ENCODE measurements around the gene TCOF1.

Gene TCOF1

DNA sequence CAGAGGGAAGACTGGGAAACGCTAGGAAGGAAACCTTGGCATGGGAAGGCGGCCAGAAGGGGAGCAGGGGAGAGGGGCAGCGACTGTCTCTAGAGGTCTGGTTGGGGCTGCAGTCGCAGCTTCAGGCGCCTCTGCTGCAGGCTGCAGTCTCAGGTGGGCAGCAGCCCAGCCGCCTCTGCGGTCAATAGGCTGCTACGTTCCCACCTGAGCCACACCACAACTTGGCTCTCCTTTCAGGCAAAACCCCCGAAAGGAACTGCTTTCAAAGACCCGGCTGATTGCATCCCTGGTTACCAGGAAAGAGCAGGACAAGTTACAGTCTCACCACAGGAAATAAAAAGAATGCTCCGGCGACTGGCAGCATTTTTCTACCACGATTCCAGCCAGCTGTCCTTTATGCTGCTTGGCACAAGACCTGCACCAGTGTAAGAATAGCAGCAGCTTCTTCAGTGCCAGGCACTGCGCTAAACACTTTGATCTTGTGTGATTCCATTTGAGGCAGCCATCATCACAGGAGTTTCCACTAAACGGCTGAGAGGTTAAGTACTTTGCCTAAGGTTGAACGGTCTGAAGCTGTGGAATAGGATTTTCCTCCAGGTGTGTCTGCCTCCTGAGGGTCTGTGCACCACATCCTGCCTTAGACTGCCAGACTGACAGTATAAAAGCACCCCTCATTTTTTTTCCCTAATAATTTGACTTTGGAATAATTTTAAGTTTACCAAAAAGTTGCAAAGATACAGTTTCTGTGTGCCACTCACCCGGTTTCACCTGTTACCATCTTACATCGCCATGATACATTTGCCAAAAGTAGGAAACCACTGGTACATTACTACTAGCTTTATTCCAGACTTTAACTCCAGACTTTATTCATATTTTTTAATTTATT lies 84.6 kb downstream of the TCOF1 start:
- Histone ChIP-seq H3K9me3 (ENCODE audit: control insufficient read depth, low read length) (no peaks in the 10 kb centered on the region), H3K4me3 (ENCODE audit: insufficient read depth, low read depth, low read length) (no peak overlapping the region), H3K36me3 (ENCODE audit: control insufficient read depth, insufficient read depth, low read length) (peaks cover 33% of the 10 kb centered on the region), H3K27ac (ENCODE audit: insufficient read depth, low read depth, low read length, poor library complexity, severe bottlenecking) (peak overlapping the region; percentile 38), H3K4me1 (ENCODE audit: control insufficient read depth, insufficient read depth, low read length) (no peaks in the 10 kb centered on the region), H3K27me3 (ENCODE audit: control insufficient read depth, insufficient read depth, low read length, poor library complexity, severe bottlenecking) (no peaks in the 10 kb centered on the region)
- 73% methylated on average over 18 of the region's 18 CpGs for WGBS, 2 experiments

DNA sequence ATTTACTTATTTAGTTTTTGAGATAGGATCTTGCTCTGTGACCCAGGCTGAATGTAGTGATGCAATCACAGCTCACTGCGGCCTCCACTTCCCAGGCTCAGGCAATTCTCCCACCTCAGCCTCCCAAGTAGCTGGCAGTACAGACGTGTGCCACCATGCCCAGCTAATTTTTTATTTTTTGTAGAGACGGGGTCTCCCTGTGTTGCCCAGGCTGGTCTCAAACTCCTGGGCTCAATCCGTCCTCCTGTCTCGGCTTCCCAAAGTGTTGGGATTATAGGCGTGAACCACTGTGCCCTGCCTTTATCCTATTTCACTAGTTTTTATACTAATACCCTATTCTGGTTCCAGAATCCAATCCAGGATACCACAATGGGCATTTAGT lies 85.2 kb downstream of the TCOF1 start:
- H3K27ac ChIP-seq (ENCODE audit: insufficient read depth, low read depth, low read length, poor library complexity, severe bottlenecking): no peak overlapping the region
- whole genome bisulfite sequencing, 2 experiments: 90 to 93% methylated on average over 6 of the region's 6 CpGs
- H3K27me3 ChIP-seq (ENCODE audit: control insufficient read depth, insufficient read depth, low read length, poor library complexity, severe bottlenecking): no peaks in the 10 kb centered on the region
- no peaks in the 10 kb centered on the region for H3K9me3 ChIP-seq (ENCODE audit: control insufficient read depth, low read length)
- no peaks in the 10 kb centered on the region for H3K4me1 ChIP-seq (ENCODE audit: control insufficient read depth, insufficient read depth, low read length)
- peaks cover 39% of the 10 kb centered on the region for H3K36me3 ChIP-seq (ENCODE audit: control insufficient read depth, insufficient read depth, low read length)
- no peak overlapping the region for H3K4me3 ChIP-seq (ENCODE audit: insufficient read depth, low read depth, low read length)

DNA sequence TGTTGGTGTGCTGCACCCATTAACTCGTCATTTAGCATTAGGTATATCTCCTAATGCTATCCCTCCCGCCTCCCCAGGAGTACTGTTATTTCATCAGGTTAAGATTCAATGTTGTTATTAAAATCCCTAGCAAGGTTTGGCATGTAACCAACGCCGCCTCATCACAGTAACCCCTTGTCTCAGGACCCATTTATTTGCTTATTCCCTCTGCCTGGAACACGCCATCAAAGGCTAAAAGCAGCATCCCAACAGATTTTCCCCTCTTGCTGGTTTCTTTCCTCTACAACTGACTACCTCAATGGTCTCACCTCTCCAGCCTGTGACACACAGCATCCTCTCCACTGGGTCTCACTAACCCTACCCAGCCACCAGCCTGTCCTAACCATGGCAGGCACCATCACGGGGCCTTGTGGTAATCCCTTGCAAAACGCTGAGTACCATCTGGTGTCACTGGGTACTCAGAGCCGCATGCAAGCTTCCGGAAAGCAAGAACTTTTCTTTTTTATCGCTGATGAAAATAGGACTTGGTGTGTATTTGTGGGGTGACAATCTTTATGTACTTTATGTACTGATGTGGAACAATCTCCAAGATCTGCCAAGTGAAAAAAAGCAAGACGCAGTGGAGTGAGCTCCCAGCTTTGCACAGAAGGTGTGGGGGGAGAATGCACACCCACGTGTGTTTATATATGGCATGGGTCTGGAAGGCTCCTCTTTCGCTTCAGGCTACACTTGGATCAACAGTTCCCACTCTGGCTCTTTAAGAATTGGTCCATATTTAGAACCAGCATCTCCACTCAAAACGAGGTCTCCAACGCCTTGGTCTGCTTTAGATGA lies 86.0 kb downstream of the TCOF1 start:
- H3K4me1 ChIP-seq (ENCODE audit: control insufficient read depth, insufficient read depth, low read length): peaks cover 6% of the 10 kb centered on the region
- H3K27ac ChIP-seq (ENCODE audit: insufficient read depth, low read depth, low read length, poor library complexity, severe bottlenecking): no peak overlapping the region
- whole genome bisulfite sequencing, 2 experiments: 94% methylated on average over 14 to 15 of the region's 15 CpGs
- peaks cover 42% of the 10 kb centered on the region for H3K36me3 ChIP-seq (ENCODE audit: control insufficient read depth, insufficient read depth, low read length)
- no peaks in the 10 kb centered on the region for H3K27me3 ChIP-seq (ENCODE audit: control insufficient read depth, insufficient read depth, low read length, poor library complexity, severe bottlenecking)
- H3K4me3 ChIP-seq (ENCODE audit: insufficient read depth, low read depth, low read length): no peak overlapping the region
- no peaks in the 10 kb centered on the region for H3K9me3 ChIP-seq (ENCODE audit: control insufficient read depth, low read length)

DNA sequence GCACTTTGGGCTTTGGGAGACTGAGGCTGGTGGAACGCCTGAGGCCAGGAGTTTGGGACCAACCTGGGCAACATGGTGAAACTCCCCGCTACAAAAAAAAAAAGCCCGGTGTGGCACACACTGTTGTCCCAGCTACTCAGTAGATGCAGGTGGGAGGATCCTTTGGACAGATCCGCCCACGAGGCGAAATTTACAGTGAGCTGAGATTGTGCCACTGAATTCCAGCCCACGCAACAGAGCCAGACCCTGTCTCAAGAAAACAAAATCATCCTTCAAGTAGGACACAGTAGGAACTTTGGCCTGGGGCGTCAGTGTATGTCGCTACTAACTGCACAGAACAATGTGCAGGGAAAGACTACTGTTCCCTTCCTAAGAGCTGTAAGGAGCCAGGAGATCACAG lies 87.3 kb downstream of the TCOF1 start:
- WGBS, 2 experiments: 94% methylated on average over 9 of the region's 9 CpGs
- H3K36me3 ChIP-seq (ENCODE audit: control insufficient read depth, insufficient read depth, low read length): peaks cover 42% of the 10 kb centered on the region
- no peaks in the 10 kb centered on the region for H3K27me3 ChIP-seq (ENCODE audit: control insufficient read depth, insufficient read depth, low read length, poor library complexity, severe bottlenecking)
- H3K27ac ChIP-seq (ENCODE audit: insufficient read depth, low read depth, low read length, poor library complexity, severe bottlenecking): no peak overlapping the region
- H3K9me3 ChIP-seq (ENCODE audit: control insufficient read depth, low read length): no peaks in the 10 kb centered on the region
- H3K4me3 ChIP-seq (ENCODE audit: insufficient read depth, low read depth, low read length): no peak overlapping the region
- H3K4me1 ChIP-seq (ENCODE audit: control insufficient read depth, insufficient read depth, low read length): peaks cover 6% of the 10 kb centered on the region

DNA sequence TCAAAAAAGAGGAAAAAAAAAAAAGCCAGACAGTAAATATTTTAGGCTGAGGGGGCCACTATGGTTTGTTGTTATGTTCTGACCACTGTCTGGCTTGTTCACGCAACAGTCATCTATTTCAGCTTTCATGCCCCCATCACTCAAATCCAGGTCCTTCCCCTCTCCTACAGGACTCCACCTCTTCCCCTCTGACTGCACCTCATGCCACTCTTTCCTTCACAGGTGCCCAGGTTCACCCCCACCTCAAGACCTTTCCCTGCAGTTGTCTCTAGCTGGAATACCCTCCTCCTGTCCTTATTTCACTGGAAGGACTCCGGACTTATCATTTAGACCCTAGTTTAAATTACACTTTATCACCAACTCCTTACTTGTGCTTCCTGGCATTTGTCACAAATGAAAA lies 88.6 kb downstream of the TCOF1 start:
- no peak overlapping the region for H3K4me3 ChIP-seq (ENCODE audit: insufficient read depth, low read depth, low read length)
- H3K27ac ChIP-seq (ENCODE audit: insufficient read depth, low read depth, low read length, poor library complexity, severe bottlenecking): no peak overlapping the region
- H3K36me3 ChIP-seq (ENCODE audit: control insufficient read depth, insufficient read depth, low read length): peaks cover 42% of the 10 kb centered on the region
- H3K27me3 ChIP-seq (ENCODE audit: control insufficient read depth, insufficient read depth, low read length, poor library complexity, severe bottlenecking): no peaks in the 10 kb centered on the region
- peaks cover 6% of the 10 kb centered on the region for H3K4me1 ChIP-seq (ENCODE audit: control insufficient read depth, insufficient read depth, low read length)
- WGBS, 2 experiments: 91 to 93% methylated on average over 2 of the region's 2 CpGs
- no peaks in the 10 kb centered on the region for H3K9me3 ChIP-seq (ENCODE audit: control insufficient read depth, low read length)

DNA sequence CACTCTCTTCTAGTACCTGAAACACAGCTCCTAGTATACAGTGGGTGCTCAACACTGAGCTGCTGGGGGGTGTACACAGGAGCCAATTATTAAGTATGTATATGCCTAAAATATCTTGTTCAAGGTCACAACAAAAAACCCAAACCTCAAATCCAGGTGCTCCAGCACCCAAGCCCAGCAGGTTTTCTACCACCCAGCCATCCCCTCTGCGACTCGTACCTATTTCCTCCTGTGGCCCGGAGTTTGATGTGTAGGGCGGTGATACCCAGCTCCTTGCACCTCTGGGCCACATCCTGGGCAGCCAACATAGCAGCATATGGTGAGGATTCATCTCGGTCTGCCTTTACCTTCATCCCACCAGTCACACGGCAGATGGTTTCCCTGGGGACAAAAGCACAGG lies 89.1 kb downstream of the TCOF1 start:
- no peak overlapping the region for H3K27ac ChIP-seq (ENCODE audit: insufficient read depth, low read depth, low read length, poor library complexity, severe bottlenecking)
- H3K4me3 ChIP-seq (ENCODE audit: insufficient read depth, low read depth, low read length): no peak overlapping the region
- WGBS, 2 experiments: 95 to 96% methylated on average over 6 of the region's 6 CpGs
- H3K9me3 ChIP-seq (ENCODE audit: control insufficient read depth, low read length): no peaks in the 10 kb centered on the region
- H3K27me3 ChIP-seq (ENCODE audit: control insufficient read depth, insufficient read depth, low read length, poor library complexity, severe bottlenecking): no peaks in the 10 kb centered on the region
- H3K36me3 ChIP-seq (ENCODE audit: control insufficient read depth, insufficient read depth, low read length): peaks cover 42% of the 10 kb centered on the region
- peaks cover 6% of the 10 kb centered on the region for H3K4me1 ChIP-seq (ENCODE audit: control insufficient read depth, insufficient read depth, low read length)

DNA sequence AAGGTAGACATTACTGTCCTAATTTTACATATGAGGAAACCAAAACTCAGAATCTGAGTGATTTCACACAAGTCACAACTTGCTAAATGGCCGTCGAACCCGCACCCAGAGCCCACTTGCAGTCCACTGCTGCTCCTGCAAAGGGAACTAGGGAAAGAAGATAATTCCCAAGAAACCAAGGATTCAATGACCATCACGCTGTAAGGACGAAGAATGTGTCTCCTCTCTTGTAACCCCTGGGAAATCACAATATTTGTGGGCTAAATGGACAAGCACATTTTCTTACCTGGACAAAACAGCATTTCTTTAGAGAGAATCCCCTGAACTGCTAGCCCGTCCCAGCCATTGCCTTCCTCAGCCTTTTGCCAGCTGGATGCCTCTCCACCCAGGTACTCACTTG lies 89.7 kb downstream of the TCOF1 start:
- 94 to 98% methylated on average over 6 of the region's 6 CpGs for WGBS, 2 experiments
- no peaks in the 10 kb centered on the region for H3K27me3 ChIP-seq (ENCODE audit: control insufficient read depth, insufficient read depth, low read length, poor library complexity, severe bottlenecking)
- no peak overlapping the region for H3K4me3 ChIP-seq (ENCODE audit: insufficient read depth, low read depth, low read length)
- no peaks in the 10 kb centered on the region for H3K9me3 ChIP-seq (ENCODE audit: control insufficient read depth, low read length)
- peaks cover 6% of the 10 kb centered on the region for H3K4me1 ChIP-seq (ENCODE audit: control insufficient read depth, insufficient read depth, low read length)
- H3K36me3 ChIP-seq (ENCODE audit: control insufficient read depth, insufficient read depth, low read length): peaks cover 42% of the 10 kb centered on the region
- H3K27ac ChIP-seq (ENCODE audit: insufficient read depth, low read depth, low read length, poor library complexity, severe bottlenecking): no peak overlapping the region

DNA sequence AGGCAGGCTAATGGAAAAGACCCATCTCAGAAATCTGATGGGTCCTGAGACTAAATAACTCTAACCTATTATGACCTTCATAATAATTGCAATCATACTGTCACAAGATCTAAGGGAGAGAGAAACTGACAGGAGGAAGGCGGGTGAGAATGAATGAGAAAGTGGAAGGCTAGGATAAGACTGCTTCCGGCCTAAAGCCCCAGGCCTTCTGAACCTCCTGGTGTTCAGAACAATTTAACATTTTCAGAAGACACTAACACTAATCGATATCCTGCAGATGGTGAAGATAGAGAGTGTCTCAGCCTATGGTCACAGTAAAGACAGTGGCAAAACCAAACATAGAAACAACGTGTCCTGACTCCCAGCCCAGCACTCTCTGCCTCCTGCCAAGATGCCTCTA lies 90.8 kb downstream of the TCOF1 start:
- H3K27ac ChIP-seq (ENCODE audit: insufficient read depth, low read depth, low read length, poor library complexity, severe bottlenecking): peak overlapping the region; percentile 79
- H3K27me3 ChIP-seq (ENCODE audit: control insufficient read depth, insufficient read depth, low read length, poor library complexity, severe bottlenecking): no peaks in the 10 kb centered on the region
- H3K4me1 ChIP-seq (ENCODE audit: control insufficient read depth, insufficient read depth, low read length): peaks cover 6% of the 10 kb centered on the region
- H3K9me3 ChIP-seq (ENCODE audit: control insufficient read depth, low read length): no peaks in the 10 kb centered on the region
- peak overlapping the region; percentile 97 for H3K4me3 ChIP-seq (ENCODE audit: insufficient read depth, low read depth, low read length)
- H3K36me3 ChIP-seq (ENCODE audit: control insufficient read depth, insufficient read depth, low read length): peaks cover 42% of the 10 kb centered on the region
- WGBS, 2 experiments: 37 to 38% methylated on average over 4 of the region's 4 CpGs

DNA sequence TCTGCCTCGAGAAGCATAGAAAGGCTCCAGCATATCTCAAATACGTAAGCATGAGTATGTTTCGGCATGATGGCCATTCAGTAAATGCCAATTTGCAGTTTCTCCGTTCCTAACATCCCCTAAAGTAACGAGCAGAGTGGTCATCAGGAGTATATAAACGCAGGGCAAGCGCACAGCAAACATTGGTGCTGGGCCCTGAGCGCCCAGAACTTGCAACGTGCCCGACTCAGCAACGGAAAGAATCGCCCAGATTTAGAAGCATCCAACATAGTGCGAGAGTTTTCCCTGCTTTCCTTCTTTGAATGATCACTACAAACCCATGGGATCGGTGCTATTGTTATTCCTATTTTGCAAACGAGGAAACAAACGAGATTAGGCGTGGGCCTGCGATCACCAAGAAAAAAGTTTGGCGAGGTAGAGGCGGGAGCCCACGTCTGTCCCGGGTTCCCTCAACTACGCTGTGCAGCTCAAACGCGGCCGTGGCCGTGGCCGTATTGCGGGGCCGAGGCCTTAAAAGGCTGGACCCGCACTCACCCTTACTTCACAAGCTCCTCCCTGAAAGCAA lies 91.5 kb downstream of the TCOF1 start:
- H3K36me3 ChIP-seq (ENCODE audit: control insufficient read depth, insufficient read depth, low read length): peaks cover 37% of the 10 kb centered on the region
- H3K27ac ChIP-seq (ENCODE audit: insufficient read depth, low read depth, low read length, poor library complexity, severe bottlenecking): peak overlapping the region; percentile 79
- H3K4me1 ChIP-seq (ENCODE audit: control insufficient read depth, insufficient read depth, low read length): peaks cover 6% of the 10 kb centered on the region
- 1% methylated on average over 31 of the region's 31 CpGs for WGBS, 2 experiments
- H3K4me3 ChIP-seq (ENCODE audit: insufficient read depth, low read depth, low read length): peak overlapping the region; percentile 97
- H3K27me3 ChIP-seq (ENCODE audit: control insufficient read depth, insufficient read depth, low read length, poor library complexity, severe bottlenecking): no peaks in the 10 kb centered on the region
- no peaks in the 10 kb centered on the region for H3K9me3 ChIP-seq (ENCODE audit: control insufficient read depth, low read length)
